GM12878 (cell line): Measurements from ENCODE around the gene IRAG1. TPM values are rescaled to one million over a fixed set of nuclear protein-coding genes. Genes with fewer than 3 reads are reported as not detected.
A peak's percentile ranks its signal among the peaks of the same experiment; 100 is the strongest.

Experiments
- ATAC-seq: fragments of 200-7000 bp; cut with Tn5 transposase; 3 replicates; pipeline ENCODE4 v1.9.1; 2020; ENCODE audit warnings: mild to moderate bottlenecking, moderate library complexity
- BruUV-seq: library from RNA; stranded (reverse); fragments of 400-500 nt; replicated peaks from 2 replicates; lab custom pipeline; 2021; lab: Mats Ljungman, UMichigan
- CTCF ChIA-PET: fragments of 300-600 bp; sonication (Branson Sonifier 250); formaldehyde crosslinking; extraction: SDS; loops from one replicate; lab custom pipeline; 2021; ENCODE audit warnings: inconsistent platforms; lab: Yijun Ruan, JAX
- POLR2A ChIA-PET: fragments of 350-600 bp; formaldehyde crosslinking; extraction: SDS; loops from one replicate; lab custom pipeline; 2021; ENCODE audit warnings: inconsistent platforms; lab: Charles Lee
- RAD21 ChIA-PET: fragments of 300-600 bp; sonication (Branson Sonifier 250); formaldehyde crosslinking; loops from one replicate; lab custom pipeline; 2023; ENCODE audit warnings: antibody characterized with exemption; ENCODE audit not compliant: unreplicated experiment; lab: Charles Lee
- SMC1A ChIA-PET: fragments of 300-600 bp; sonication (Branson Sonifier 250); formaldehyde crosslinking; loops from one replicate; lab custom pipeline; 2023; ENCODE audit not compliant: unreplicated experiment, uncharacterized antibody; lab: Charles Lee
- DNase-seq: peaks from one replicate; pipeline ENCODE4 v3.0.0-alpha.2; 2011; ENCODE audit warnings: low read depth, low spot score
- FAIRE-seq: peaks from 3 replicates; lab custom pipeline; 2011; peaks lifted over from hg19 to GRCh38; lab: Jason Lieb, UNC
- H2AFZ ChIP-seq: 2 replicates; pipeline ENCODE4 v1.6.0; 2011; ENCODE audit warnings: low read depth, low read length, control low read depth; ENCODE audit not compliant: control insufficient read depth
- H3K27ac ChIP-seq: 2 replicates; pipeline ENCODE4 v1.5.1; 2011; ENCODE audit warnings: control low read depth; ENCODE audit not compliant: control insufficient read depth, insufficient read depth
- H3K27me3 ChIP-seq, 2 experiments: replicated peaks in 1 of 2; 2 replicates each; pipeline versions ENCODE4 v1.6.0 to v1.6.1; 2011; ENCODE audit warnings: low read length in 1 of 2; ENCODE audit not compliant: control insufficient read depth in 2 of 2, insufficient read depth in 2 of 2
- H3K36me3 ChIP-seq, 2 experiments: 2 replicates each; pipeline ENCODE4 v1.5.1; 2011; ENCODE audit warnings: low read length in 1 of 2; ENCODE audit not compliant: control insufficient read depth in 2 of 2, insufficient read depth in 2 of 2
- H3K4me1 ChIP-seq: 2 replicates; pipeline ENCODE4 v1.6.1; 2011; ENCODE audit warnings: mild to moderate bottlenecking, low read length, moderate library complexity, mixed read lengths; ENCODE audit not compliant: control insufficient read depth, insufficient read depth
- H3K4me2 ChIP-seq: 2 replicates; pipeline ENCODE4 v1.6.0; 2011; ENCODE audit warnings: control low read depth; ENCODE audit not compliant: control insufficient read depth, insufficient read depth
- H3K4me3 ChIP-seq: fragments of 200-600 bp; sonication (generic); 2 replicates; pipeline ENCODE4 v1.5.1; 2016
- H3K79me2 ChIP-seq: 2 replicates; pipeline ENCODE4 v1.6.0; 2011; ENCODE audit warnings: low read length; ENCODE audit not compliant: control insufficient read depth, insufficient read depth
- H3K9ac ChIP-seq: 2 replicates; pipeline ENCODE4 v1.8.0; 2011; ENCODE audit warnings: low read length, control low read depth, mixed read lengths; ENCODE audit not compliant: control insufficient read depth, insufficient read depth
- H3K9me3 ChIP-seq: replicated peaks from 3 replicates; pipeline ENCODE4 v1.5.1; 2011; ENCODE audit warnings: mild to moderate bottlenecking, low read length; ENCODE audit not compliant: control insufficient read depth, insufficient read depth
- H4K20me1 ChIP-seq: 2 replicates; pipeline ENCODE4 v1.6.0; 2011; ENCODE audit not compliant: control insufficient read depth, insufficient read depth
- ASH2L ChIP-seq: fragments of 300-600, 200-600 bp; sonication (generic); IDR thresholded peaks from 2 replicates; pipeline ENCODE4 v1.6.1; 2017; ENCODE audit warnings: low read depth, mild to moderate bottlenecking, borderline replicate concordance
- BCL11A ChIP-seq: IDR thresholded peaks from 2 replicates; pipeline ENCODE4 v1.6.1; 2011; ENCODE audit warnings: low read depth, low read length
- GATAD2B ChIP-seq: fragments of 450-650 bp; conservative IDR thresholded peaks from 2 replicates; pipeline ENCODE4 v1.6.1; 2017; ENCODE audit warnings: low read depth, mild to moderate bottlenecking, moderate library complexity
- HDAC2 ChIP-seq: fragments of 200-600 bp; sonication (generic); IDR thresholded peaks from 2 replicates; pipeline ENCODE4 v1.6.1; 2017
- NBN ChIP-seq: fragments of 450-650 bp; IDR thresholded peaks from 2 replicates; pipeline ENCODE4 v1.6.1; 2016
- NFIC ChIP-seq: IDR thresholded peaks from 2 replicates; pipeline ENCODE4 v1.6.1; 2012; ENCODE audit warnings: low read depth, mild to moderate bottlenecking, inconsistent platforms, low read length, moderate library complexity
- NR2C2 ChIP-seq: IDR thresholded peaks from 2 replicates; pipeline ENCODE4 v1.6.1; 2011; ENCODE audit warnings: borderline replicate concordance, low read depth; ENCODE audit not compliant: control insufficient read depth, insufficient read length
- NR2F1 ChIP-seq: fragments of 450-650 bp; conservative IDR thresholded peaks from 2 replicates; pipeline ENCODE4 v1.6.1; 2017; ENCODE audit warnings: mild to moderate bottlenecking
- PML ChIP-seq: IDR thresholded peaks from 2 replicates; pipeline ENCODE4 v1.6.1; 2012; ENCODE audit warnings: low read length, inconsistent platforms
- RFX5 ChIP-seq: IDR thresholded peaks from 2 replicates; pipeline ENCODE4 v1.6.1; 2011; ENCODE audit warnings: low read depth, low read length, improper control_type of control experiment
- STAT1 ChIP-seq: fragments of 450-650 bp; conservative IDR thresholded peaks from 2 replicates; pipeline ENCODE4 v1.6.1; 2014; ENCODE audit warnings: antibody characterized with exemption, mild to moderate bottlenecking
- TARDBP ChIP-seq: IDR thresholded peaks from 2 replicates; pipeline ENCODE4 v1.6.1; 2016; ENCODE audit warnings: borderline replicate concordance
- TCF3 ChIP-seq: IDR thresholded peaks from 2 replicates; pipeline ENCODE4 v1.6.1; 2012; ENCODE audit warnings: low read depth, mild to moderate bottlenecking, low read length, borderline replicate concordance; ENCODE audit not compliant: insufficient read depth
- ZBED1 ChIP-seq: IDR thresholded peaks from 2 replicates; pipeline ENCODE4 v1.6.1; 2016; ENCODE audit warnings: borderline replicate concordance
- ZNF622 ChIP-seq: fragments of 450-650 bp; IDR thresholded peaks from 2 replicates; pipeline ENCODE4 v1.6.1; 2017; ENCODE audit warnings: mild to moderate bottlenecking, inconsistent platforms
- ZNF687 ChIP-seq: fragments of 450-650 bp; IDR thresholded peaks from 2 replicates; pipeline ENCODE4 v1.6.1; 2017; ENCODE audit warnings: mild to moderate bottlenecking, moderate library complexity
- WGBS: methylation state at CpG from one replicate; pipeline ENCODE4 v1.1.6; 2016; ENCODE audit warnings: low lambda C conversion rate; ENCODE audit not compliant: insufficient replicate concordance, insufficient coverage; ENCODE audit errors: missing lambda C conversion rate; 5-methylcytosine and 5-hydroxymethylcytosine counted together
- in situ Hi-C: fragments of 300-500 bp; cut with MboI; formaldehyde crosslinking; loops from 9 replicates; pipeline ENCODE4 v1.14.3; 2018; ENCODE audit warnings: mixed read lengths
- intact Hi-C: fragments of 100-400 bp; cut with micrococcal nuclease; formaldehyde crosslinking; loops from one replicate; pipeline ENCODE4 v1.14.2; 2022; ENCODE audit not compliant: unreplicated experiment
- polyA plus RNA-seq, 11 experiments: library from polyadenylated mRNA; depleted of rRNA in 4 of 11; unstranded in 6 of 11; stranded (reverse) in 5 of 11; fragments of >200 nt; fragmentation: Nextera tagmentation in 4 of 11; fragmentation: Illumina TruSeq in 1 of 11; extraction: Ambion mirVana in 4 of 11; extraction: Trizol in 1 of 11; gene quantifications; 1 replicate in 1 of 11; 2 replicates in 10 of 11; pipeline versions ENCODE4 v1.2.1 to v1.2.3, GENCODE V29; 2011 to 2016; ENCODE audit warnings: inconsistent platforms in 2 of 11, missing spikeins in 2 of 11, low read depth in 1 of 11
- total RNA-seq, 4 experiments: library from RNA; depleted of rRNA in 3 of 4; stranded (reverse); fragments of >200 nt in 3 of 4; fragmentation: Illumina TruSeq in 1 of 4; extraction: Trizol in 1 of 4; gene quantifications; 2 replicates each; pipeline versions ENCODE4 v1.2.1 to v1.2.3, GENCODE V29; 2013 to 2021
- TF ChIP-seq, protein P1 (sequence below): IDR thresholded peaks from 2 replicates; pipeline ENCODE4 v1.6.1; 2011; ENCODE audit warnings: low read depth, low read length, improper control_type of control experiment, borderline replicate concordance
- TF ChIP-seq, protein P2 (sequence below): fragments of 450-650 bp; IDR thresholded peaks from 2 replicates; pipeline ENCODE4 v1.6.1; 2016; ENCODE audit warnings: mild to moderate bottlenecking

The IRAG1 gene
- total and polyA plus RNA-seq, 10 of the 15 experiments (the other 5 are each of a cell fraction or from before 2014, with no cell fraction given): 0.02 to 0.18 (median 0.06) TPM; not detected in 4

DNA sequence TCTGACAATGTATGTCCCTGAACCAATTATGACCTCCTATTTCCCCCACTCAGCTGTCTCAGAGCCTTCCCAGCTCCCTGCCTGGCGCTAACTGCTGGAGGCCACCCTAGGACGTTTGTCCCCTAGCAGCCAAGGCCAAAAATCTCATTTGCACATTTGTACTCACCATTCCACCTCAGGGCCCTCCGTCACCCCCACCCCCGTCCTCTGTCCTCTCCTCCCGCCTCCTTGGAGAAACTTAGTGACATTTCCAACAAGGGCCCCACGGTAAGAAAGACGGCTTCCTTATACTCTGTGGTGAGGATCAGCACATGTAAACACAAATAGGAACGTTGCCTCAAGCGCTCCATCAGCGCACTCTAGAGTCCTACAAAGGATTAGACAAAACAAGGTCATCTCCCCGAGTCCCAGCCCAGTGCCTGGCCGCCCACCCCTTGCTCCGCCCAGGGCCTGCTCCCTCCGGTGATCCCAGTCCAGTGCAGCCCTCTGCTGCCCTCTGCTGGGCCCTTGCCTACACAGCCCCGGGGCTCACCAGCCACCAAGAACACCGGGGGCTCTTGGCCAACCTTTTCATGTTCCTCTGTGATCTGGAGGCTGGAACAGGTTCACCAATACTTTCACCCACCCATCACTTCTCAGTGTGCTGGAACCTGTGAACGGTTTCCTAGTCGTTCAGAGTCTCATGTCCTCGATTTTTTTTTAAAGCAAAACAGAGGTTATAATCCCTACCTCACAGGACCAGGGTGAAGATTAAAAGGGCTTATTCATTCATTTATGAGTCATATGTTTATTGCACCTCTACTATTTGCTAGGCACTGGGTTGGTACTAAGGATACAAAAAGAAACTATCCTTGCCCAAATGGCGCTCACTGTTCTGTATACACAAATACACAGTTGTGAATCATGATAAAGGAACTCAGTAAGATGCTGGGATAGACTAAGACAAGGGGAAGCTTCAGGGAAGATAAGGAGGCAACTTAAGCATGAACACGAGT lies 42.2 kb upstream of the IRAG1 start:
- POLR2A ChIA-PET: no interaction called here
- Histone ChIP-seq H2AFZ (peak overlapping the region; percentile 51), H3K27me3 (no peaks in the 10 kb centered on the region), H3K36me3 (no peaks in the 10 kb centered on the region), H4K20me1 (no peaks in the 10 kb centered on the region), H3K9me3 (no peaks in the 10 kb centered on the region), H3K27ac (no peak overlapping the region), H3K4me3 (no peak overlapping the region), H3K4me1 (peaks cover 3% of the 10 kb centered on the region; the same call in 1 of the 2 replicates), H3K4me2 (peak overlapping the region; percentile 49; the same call in 1 of the 2 replicates), H3K79me2 (no peaks in the 10 kb centered on the region), H3K9ac (no peak overlapping the region)
- DNase-seq: peak; percentile 35
- ATAC-seq: peak; percentile 100
- intact Hi-C loops: loop anchor here (1.0 to 5.0 kb wide), 7 partner anchors 81 to 528 kb away; partner anchors contain the start of gene RNF141
- in situ Hi-C loops: loop anchor here (5.0 to 10.0 kb wide), 3 partner anchors 111 to 531 kb away; no protein-coding TSS in a partner anchor
- no TSS peak for BruUV-seq
- RAD21 ChIA-PET: interaction anchor here (0.8 to 2.7 kb wide), 7 partner anchors 7 to 412 kb away, joined by 3 to 15 read pairs (median 4); no protein-coding TSS in a partner anchor
- SMC1A ChIA-PET: interaction anchor here (0.5 to 3.6 kb wide), 12 partner anchors 26 to 374 kb away, joined by 3 to 22 read pairs (median 4); partner anchors contain the start of gene RNF141
- WGBS: 9% methylated on average over 21 of the region's 21 CpGs
- peak; percentile 81 for FAIRE-seq
- CTCF ChIA-PET: interaction anchor here (0.6 to 3.9 kb wide), 19 partner anchors 9 to 430 kb away, joined by 3 to 34 read pairs (median 5); partner anchors contain the start of gene RNF141
- TF ChIP-seq PML (no peak), ZNF622 (no peak), NR2C2 (no peak), RFX5 (no peak), TCF3 (no peak), NR2F1 (0 out of 2 replicates have a peak, but pooled peaks have one; percentile 20), TARDBP (no peak), NBN (no peak), NFIC (no peak), BCL11A (no peak), HDAC2 (no peak), ZBED1 (no peak), STAT1 (0 out of 2 replicates have a peak, but pooled peaks have one; percentile 40), ZNF687 (no peak), ASH2L (no peak), GATAD2B (no peak)
- TF ChIP-seq, protein P1, sequence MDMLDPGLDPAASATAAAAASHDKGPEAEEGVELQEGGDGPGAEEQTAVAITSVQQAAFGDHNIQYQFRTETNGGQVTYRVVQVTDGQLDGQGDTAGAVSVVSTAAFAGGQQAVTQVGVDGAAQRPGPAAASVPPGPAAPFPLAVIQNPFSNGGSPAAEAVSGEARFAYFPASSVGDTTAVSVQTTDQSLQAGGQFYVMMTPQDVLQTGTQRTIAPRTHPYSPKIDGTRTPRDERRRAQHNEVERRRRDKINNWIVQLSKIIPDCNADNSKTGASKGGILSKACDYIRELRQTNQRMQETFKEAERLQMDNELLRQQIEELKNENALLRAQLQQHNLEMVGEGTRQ: no peak
- TF ChIP-seq, protein P2, sequence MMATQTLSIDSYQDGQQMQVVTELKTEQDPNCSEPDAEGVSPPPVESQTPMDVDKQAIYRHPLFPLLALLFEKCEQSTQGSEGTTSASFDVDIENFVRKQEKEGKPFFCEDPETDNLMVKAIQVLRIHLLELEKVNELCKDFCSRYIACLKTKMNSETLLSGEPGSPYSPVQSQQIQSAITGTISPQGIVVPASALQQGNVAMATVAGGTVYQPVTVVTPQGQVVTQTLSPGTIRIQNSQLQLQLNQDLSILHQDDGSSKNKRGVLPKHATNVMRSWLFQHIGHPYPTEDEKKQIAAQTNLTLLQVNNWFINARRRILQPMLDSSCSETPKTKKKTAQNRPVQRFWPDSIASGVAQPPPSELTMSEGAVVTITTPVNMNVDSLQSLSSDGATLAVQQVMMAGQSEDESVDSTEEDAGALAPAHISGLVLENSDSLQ: no peak
